Amniotic epithelial cell (primary cell): ENCODE measurements around the gene GPR162.
A peak's percentile ranks its signal among the peaks of the same experiment; 100 is the strongest.

Source experiments
- DNase-seq: peaks from one replicate; pipeline ENCODE4 v3.0.0-alpha.2; 2010; ENCODE audit warnings: low read depth

GPR162 gene

DNA sequence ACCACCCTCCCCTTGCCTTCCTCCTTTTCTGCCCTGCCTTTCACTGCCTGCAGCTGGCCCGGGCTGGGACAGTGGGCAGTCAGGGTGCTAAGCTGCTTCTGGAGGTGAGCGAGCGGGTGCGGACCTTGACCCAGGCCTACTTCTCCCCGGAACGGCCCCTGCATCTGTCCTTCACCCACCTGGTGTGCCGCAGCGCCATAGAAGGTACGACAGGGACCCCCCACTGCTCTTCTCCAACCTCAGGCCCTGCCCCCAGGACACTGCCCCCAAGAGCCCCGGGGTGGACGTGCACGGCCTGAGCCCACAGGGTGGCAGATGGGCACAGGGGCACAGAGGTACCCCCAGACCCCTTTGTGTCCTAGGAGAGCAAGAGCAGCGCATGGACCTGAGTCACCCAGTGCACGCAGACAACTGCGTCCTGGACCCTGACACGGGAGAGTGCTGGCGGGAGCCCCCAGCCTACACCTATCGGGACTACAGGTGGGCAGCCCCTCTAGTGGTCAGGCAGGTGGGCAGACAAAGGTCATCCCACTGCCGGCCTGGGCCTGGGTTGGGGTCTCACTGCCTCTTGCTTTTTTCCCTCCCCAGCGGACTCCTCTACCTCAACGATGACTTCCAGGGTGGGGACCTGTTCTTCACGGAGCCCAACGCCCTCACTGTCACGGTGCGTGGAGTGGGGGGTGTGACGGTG lies 15.9 kb downstream of the GPR162 start:
- no peak for DNase-seq

DNA sequence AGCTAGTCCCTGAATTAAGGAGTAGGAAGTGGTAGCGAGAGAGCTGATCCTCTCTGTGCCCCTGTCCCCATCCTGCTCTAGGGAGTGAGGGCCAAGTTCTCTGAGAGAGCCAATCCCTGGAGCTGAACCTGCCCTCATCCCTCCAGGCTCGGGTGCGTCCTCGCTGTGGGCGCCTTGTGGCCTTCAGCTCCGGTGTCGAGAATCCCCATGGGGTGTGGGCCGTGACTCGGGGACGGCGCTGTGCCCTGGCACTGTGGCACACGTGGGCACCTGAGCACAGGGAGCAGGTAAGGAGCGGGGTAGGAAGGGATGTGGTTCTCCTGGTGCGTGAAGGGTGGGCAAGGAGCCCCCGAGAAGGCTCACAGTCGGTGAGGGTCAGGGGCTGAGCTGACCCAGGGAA lies 17.2 kb downstream of the GPR162 start:
- DNase-seq = no peak

- DNase-seq = no peak
These were observed 18.0 kb downstream of the GPR162 start for GRCh38 chr12:6839482-6840201.

- no peak for DNase-seq
These were observed 18.7 kb downstream of the GPR162 start for GRCh38 chr12:6840330-6840729.

DNA sequence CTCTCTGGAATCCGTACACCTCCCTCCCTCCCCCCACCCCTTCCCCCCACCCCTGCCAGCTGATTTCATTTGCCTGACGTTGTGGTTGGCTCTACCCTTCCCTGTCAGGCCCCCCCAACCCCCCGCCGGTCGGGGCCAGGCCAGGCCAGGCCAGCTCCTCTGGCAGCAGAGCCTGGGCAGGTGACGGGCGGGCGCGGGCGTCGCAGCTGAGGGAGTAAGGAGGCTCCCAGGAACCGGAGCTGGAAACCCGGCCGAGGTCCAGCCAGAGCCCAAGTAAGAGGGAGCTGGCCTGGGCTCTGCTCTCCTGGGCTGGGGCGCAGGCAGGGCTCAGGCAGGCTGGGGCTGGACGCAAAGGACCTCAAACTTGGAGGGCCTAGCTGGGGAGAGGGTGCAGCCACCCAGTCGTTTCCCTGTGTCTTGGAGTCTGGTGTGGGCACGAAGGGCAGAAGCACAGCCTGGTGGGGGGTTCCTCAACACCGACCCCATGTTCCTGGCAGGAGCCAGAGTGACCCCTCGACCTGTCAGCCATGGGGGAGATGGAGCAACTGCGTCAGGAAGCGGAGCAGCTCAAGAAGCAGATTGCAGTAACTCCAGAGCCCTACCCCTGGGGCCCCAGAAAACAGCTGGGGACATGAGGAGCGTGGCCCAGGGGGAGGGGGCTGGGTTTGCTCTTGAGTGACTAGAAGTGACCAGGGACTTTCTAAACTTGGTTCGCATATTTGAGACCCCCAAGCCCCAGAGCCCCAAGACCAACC lies 19.3 kb downstream of the GPR162 start, which contains the start of gene GNB3:
Gene GNB3, plus strand, starts transcription at position 165 of the 755 bp plus-strand sequence. Its CDS starts 363 bp downstream, at position 528.
- DNase-seq = no peak

- DNase-seq = no peak
These were observed 20.5 kb downstream of the GPR162 start for GRCh38 chr12:6842075-6842474.

- no peak for DNase-seq
These were observed 21.7 kb downstream of the GPR162 start for GRCh38 chr12:6843118-6843902.

- DNase-seq = no peak
These were observed 23.8 kb downstream of the GPR162 start for GRCh38 chr12:6845395-6845794.

GRCh38 chr12:6846316-6846869 lies 24.8 kb downstream of the GPR162 start:
- no peak for DNase-seq

- no peak for DNase-seq
These were observed 26.1 kb downstream of the GPR162 start for GRCh38 chr12:6847676-6848075.

GRCh38 chr12:6849427-6849826 lies 27.8 kb downstream of the GPR162 start:
- DNase-seq = no peak

DNA sequence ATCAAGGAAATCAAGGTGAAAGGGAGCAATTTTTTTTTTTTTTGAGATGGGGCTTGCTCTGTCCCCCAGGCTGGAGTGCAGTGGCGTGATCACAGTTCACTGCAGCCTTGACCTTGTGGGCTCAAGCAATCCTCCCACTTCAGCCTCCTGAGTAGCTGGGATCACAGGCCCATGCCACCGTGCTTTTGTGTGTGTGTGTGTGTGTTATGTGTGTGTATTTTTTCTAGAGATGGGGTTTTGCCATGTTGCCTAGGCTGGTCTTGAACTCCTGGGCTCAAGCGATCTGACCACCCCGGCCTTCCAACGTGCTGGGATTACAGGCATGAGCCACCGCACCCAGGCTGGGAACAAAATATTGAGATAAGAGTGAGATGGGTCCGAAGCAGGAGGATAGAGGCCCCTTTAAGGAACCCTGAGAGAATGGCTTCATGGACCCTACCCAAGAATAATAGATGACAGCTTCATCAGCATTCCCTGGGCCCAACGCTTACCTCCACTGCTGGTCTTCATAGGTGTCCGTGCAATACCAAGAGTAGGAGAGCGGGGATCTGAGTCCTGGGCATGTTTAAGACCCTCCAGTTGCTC lies 28.4 kb downstream of the GPR162 start:
- DNase-seq = no peak

GRCh38 chr12:6850796-6851152 lies 29.2 kb downstream of the GPR162 start:
- peak; percentile 81 for DNase-seq

DNA sequence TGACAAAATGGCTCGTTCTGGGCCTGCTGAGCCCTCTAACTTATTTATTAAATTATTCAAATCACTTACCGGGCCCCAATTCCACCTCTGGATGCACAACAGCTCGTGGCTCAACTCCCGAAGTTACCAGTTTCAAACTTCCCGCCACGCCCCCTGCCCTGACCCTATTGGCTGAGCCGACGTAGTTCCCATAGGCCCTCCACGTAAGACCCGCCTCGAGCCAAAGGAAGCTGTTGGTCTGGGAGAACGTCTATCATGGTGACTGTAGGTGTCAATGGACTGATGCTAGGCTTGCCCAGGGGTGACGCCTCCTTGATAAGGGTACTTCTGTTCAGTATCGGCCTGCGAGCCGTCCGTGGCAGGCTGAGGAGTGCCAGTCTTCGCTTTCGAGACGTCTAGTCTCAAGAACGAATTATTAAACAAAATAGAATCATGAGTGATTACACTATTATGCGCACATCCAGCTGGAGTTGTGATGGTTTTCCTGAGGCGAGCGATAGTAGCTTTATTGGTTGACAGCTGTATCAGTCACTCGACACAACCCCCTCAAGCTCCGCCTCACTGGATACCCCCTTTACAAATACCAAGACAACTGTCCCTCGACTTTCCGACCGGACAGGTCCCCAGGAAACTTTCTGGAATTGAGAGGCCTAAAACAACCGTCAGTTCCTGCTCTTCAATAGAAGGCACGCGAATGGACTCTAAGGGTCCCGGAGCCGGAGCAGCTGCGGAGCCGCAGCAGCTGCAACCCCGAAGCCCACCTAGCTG lies 29.7 kb downstream of the GPR162 start, which contains the start of gene CDCA3:
Gene CDCA3, minus strand, starts transcription at position 134 of the 768 bp plus-strand sequence. CDS start 334 bp downstream, outside the sequence.
- DNase-seq = peak; percentile 99

GRCh38 chr12:6851921-6852650 lies 30.5 kb downstream of the GPR162 start, which contains the start of gene USP5:
Gene USP5, plus strand, starts transcription at chr12:6852150. Its CDS starts 30 bp downstream, at chr12:6852180.
- DNase-seq = peak; percentile 100

- DNase-seq = peak; percentile 85
These were observed 31.2 kb downstream of the GPR162 start for GRCh38 chr12:6852651-6853354.

- peak; percentile 32 for DNase-seq
These were observed 32.0 kb downstream of the GPR162 start for GRCh38 chr12:6853626-6854025.

- peak; percentile 57 for DNase-seq
These were observed 32.4 kb downstream of the GPR162 start for GRCh38 chr12:6854036-6854435.

DNA sequence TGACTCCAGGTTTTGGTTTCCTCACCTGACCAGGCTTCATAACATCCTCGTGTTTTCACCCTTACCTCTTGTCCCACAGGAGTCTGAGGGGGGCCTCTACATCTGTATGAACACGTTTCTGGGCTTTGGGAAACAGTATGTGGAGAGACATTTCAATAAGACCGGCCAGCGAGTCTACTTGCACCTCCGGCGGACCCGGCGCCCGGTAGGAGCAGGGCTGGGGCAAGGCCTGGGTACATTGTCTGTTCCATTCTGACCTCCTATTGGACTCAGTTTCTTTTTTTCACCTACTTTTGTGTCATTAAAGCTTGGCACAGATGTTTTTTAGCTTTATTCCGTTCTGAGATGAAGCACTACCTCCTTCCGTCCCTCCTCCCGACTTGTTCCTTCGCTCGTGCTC lies 33.7 kb downstream of the GPR162 start:
- no peak for DNase-seq
